Measurements from ENCODE around the gene TRIM31.

Gene TRIM31

GRCh38 chr6:30112402-30112994, 392 bp downstream of the TRIM31 start:
- no peak for TF ChIP-seq CTCF (IDR thresholded peaks at IDR 0.05; ENCODE audit: unreplicated experiment in 3 of 3)
- peaks cover 75% of the 10 kb centered on the region for H3K27me3 Mint-ChIP-seq (ENCODE audit: low read depth)
- no peak overlapping the region for H3K27ac Mint-ChIP-seq
- H3K4me3 Mint-ChIP-seq, result no peak overlapping the region
- H3K4me1 Mint-ChIP-seq, result no peaks in the 10 kb centered on the region
- no peaks in the 10 kb centered on the region for H3K9me3 Mint-ChIP-seq
- no peaks in the 10 kb centered on the region for H3K36me3 Mint-ChIP-seq (ENCODE audit: low read depth)

GRCh38 chr6:30111266-30111856, 1.5 kb downstream of the TRIM31 start:
- no peak for TF ChIP-seq CTCF (IDR thresholded peaks at IDR 0.05; ENCODE audit: unreplicated experiment in 3 of 3)
- no peak overlapping the region for H3K27ac Mint-ChIP-seq
- peaks cover 83% of the 10 kb centered on the region for H3K27me3 Mint-ChIP-seq (ENCODE audit: low read depth)
- no peaks in the 10 kb centered on the region for H3K36me3 Mint-ChIP-seq (ENCODE audit: low read depth)
- no peaks in the 10 kb centered on the region for H3K4me1 Mint-ChIP-seq
- no peak overlapping the region for H3K4me3 Mint-ChIP-seq
- no peaks in the 10 kb centered on the region for H3K9me3 Mint-ChIP-seq

- Mint-ChIP-seq H3K4me3 (peak overlapping the region in 2 of 3 experiments; percentile 3 to 13), H3K4me1 (peaks cover 34% of the 10 kb centered on the region), H3K36me3 (ENCODE audit: low read depth) (no peaks in the 10 kb centered on the region), H3K27me3 (ENCODE audit: low read depth) (peaks cover 84% of the 10 kb centered on the region), H3K27ac (no peak overlapping the region), H3K9me3 (no peaks in the 10 kb centered on the region)
- no peak for TF ChIP-seq CTCF (IDR thresholded peaks at IDR 0.05; ENCODE audit: unreplicated experiment in 3 of 3)
Observed at GRCh38 chr6:30104661-30105060, 8.2 kb downstream of the TRIM31 start.

GRCh38 chr6:30103872-30104179, 9.1 kb downstream of the TRIM31 start:
- Mint-ChIP-seq H3K27ac (no peak overlapping the region), H3K4me3 (peak overlapping the region; percentile 80 to 86 (median 83)), H3K36me3 (ENCODE audit: low read depth) (no peaks in the 10 kb centered on the region), H3K9me3 (no peaks in the 10 kb centered on the region), H3K27me3 (ENCODE audit: low read depth) (peaks cover 88% of the 10 kb centered on the region), H3K4me1 (peaks cover 35% of the 10 kb centered on the region)
- no peak for TF ChIP-seq CTCF (IDR thresholded peaks at IDR 0.05; ENCODE audit: unreplicated experiment in 3 of 3)

- H3K27me3 Mint-ChIP-seq (ENCODE audit: low read depth), result peaks cover 90% of the 10 kb centered on the region
- no peaks in the 10 kb centered on the region for H3K9me3 Mint-ChIP-seq
- H3K4me3 Mint-ChIP-seq, result peak overlapping the region; percentile 80 to 86 (median 83)
- no peaks in the 10 kb centered on the region for H3K36me3 Mint-ChIP-seq (ENCODE audit: low read depth)
- H3K27ac Mint-ChIP-seq, result peak overlapping the region in 1 of 3 experiments; percentile 11
- H3K4me1 Mint-ChIP-seq, result peaks cover 35% of the 10 kb centered on the region
- TF ChIP-seq CTCF (IDR thresholded peaks at IDR 0.05; ENCODE audit: unreplicated experiment in 3 of 3), result peak; percentile 85 to 88 (median 86)
Observed at GRCh38 chr6:30102970-30103871, 9.7 kb downstream of the TRIM31 start.

Data from nephron (organoid).